GM23338 (cell line): ENCODE data around the gene STEAP3. TPM values are rescaled to one million over a fixed set of nuclear protein-coding genes. Genes with fewer than 3 reads are reported as not detected.

ENCODE experiments used
- ATAC-seq: fragments of 200-7000 bp; cut with Tn5 transposase; 3 replicates; pipeline ENCODE4 v1.9.1; 2020
- DNase-seq: peaks from one replicate; pipeline ENCODE4 v3.0.0-alpha.2; 2015; ENCODE audit warnings: low spot score
- H2AFZ ChIP-seq: fragments of 200-600 bp; sonication (generic); 2 replicates; pipeline ENCODE4 v1.8.0; 2016; ENCODE audit warnings: antibody characterized with exemption, mild to moderate bottlenecking, moderate library complexity
- H3F3A ChIP-seq: fragments of 200-600 bp; sonication (generic); replicated peaks from 2 replicates; pipeline ENCODE4 v1.8.0; 2017; ENCODE audit warnings: antibody characterized with exemption, mixed run types, low read depth
- H3K27ac ChIP-seq: fragments of 200-600 bp; sonication (generic); 2 replicates; pipeline ENCODE4 v1.6.1; 2016; ENCODE audit warnings: low read depth
- H3K27me3 ChIP-seq: fragments of 200-600 bp; sonication (generic); 2 replicates; pipeline ENCODE4 v1.8.0; 2016; ENCODE audit warnings: mild to moderate bottlenecking, mixed run types, moderate library complexity; ENCODE audit not compliant: insufficient read depth
- H3K36me3 ChIP-seq: fragments of 200-600 bp; sonication (generic); 2 replicates; pipeline ENCODE4 v1.8.0; 2016; ENCODE audit warnings: mild to moderate bottlenecking; ENCODE audit not compliant: insufficient read depth
- H3K4me1 ChIP-seq: fragments of 200-600 bp; sonication (generic); 2 replicates; pipeline ENCODE4 v1.8.0; 2016; ENCODE audit warnings: mild to moderate bottlenecking, moderate library complexity; ENCODE audit not compliant: insufficient read depth
- H3K4me2 ChIP-seq: fragments of 200-600 bp; sonication (generic); 2 replicates; pipeline ENCODE4 v1.7.1; 2017; ENCODE audit warnings: mixed run types
- H3K4me3 ChIP-seq: fragments of 200-600 bp; sonication (generic); 2 replicates; pipeline ENCODE4 v1.6.1; 2016; ENCODE audit warnings: mixed run types
- H3K79me2 ChIP-seq: fragments of 200-600 bp; sonication (generic); replicated peaks from 2 replicates; pipeline ENCODE4 v1.8.0; 2017; ENCODE audit warnings: mild to moderate bottlenecking; ENCODE audit not compliant: insufficient read depth
- H3K9me2 ChIP-seq: fragments of 200-600 bp; sonication (generic); 2 replicates; pipeline ENCODE4 v1.8.0; 2017; ENCODE audit not compliant: insufficient read depth
- H4K20me1 ChIP-seq: fragments of 200-600 bp; sonication (generic); replicated peaks from 2 replicates; pipeline ENCODE4 v1.8.0; 2017; ENCODE audit warnings: mild to moderate bottlenecking; ENCODE audit not compliant: insufficient read depth
- H3K27ac Mint-ChIP-seq: 2 replicates; pipeline ENCODE4 v1.8.0; 2020; ENCODE audit warnings: inconsistent platforms, mild to moderate bottlenecking, moderate library complexity, mixed read lengths
- H3K27me3 Mint-ChIP-seq: 3 replicates; pipeline ENCODE4 v1.8.0; 2022; ENCODE audit warnings: low read depth, mild to moderate bottlenecking, moderate library complexity, mixed read lengths, inconsistent platforms; ENCODE audit not compliant: insufficient read depth, poor library complexity
- H3K36me3 Mint-ChIP-seq: 3 replicates; pipeline ENCODE4 v1.8.0; 2021; ENCODE audit warnings: low read depth, mild to moderate bottlenecking, inconsistent platforms, moderate library complexity, mixed read lengths
- H3K4me1 Mint-ChIP-seq: 3 replicates; pipeline ENCODE4 v1.8.0; 2020; ENCODE audit warnings: mild to moderate bottlenecking, inconsistent platforms, mixed read lengths
- H3K4me3 Mint-ChIP-seq: 3 replicates; pipeline ENCODE4 v1.8.0; 2021; ENCODE audit warnings: moderate library complexity, mild to moderate bottlenecking, inconsistent platforms, mixed read lengths
- H3K9me3 Mint-ChIP-seq: 3 replicates; pipeline ENCODE4 v1.8.0; 2020; ENCODE audit warnings: moderate library complexity, mild to moderate bottlenecking, inconsistent platforms, mixed read lengths
- CREB1 ChIP-seq: fragments of 250-450 bp; sonication (Bioruptor Pico); IDR thresholded peaks from 2 replicates; pipeline ENCODE4 v1.5.0; 2020; ENCODE audit warnings: low read depth, mild to moderate bottlenecking, moderate library complexity
- CTCF ChIP-seq, 2 experiments: fragments of 200-600 bp in 1 of 2; sonication (generic) in 1 of 2; conservative IDR thresholded peaks; 2 replicates each; pipeline versions ENCODE4 v1.5.1 to v1.6.1; 2016 to 2017; ENCODE audit warnings: antibody characterized with exemption in 2 of 2, low read depth in 2 of 2, mild to moderate bottlenecking in 2 of 2, moderate library complexity in 1 of 2
- ETS1 ChIP-seq: IDR thresholded peaks from 2 replicates; pipeline ENCODE4 v1.6.1; 2016; ENCODE audit warnings: antibody characterized with exemption
- JUNB ChIP-seq: IDR thresholded peaks from one replicate; pipeline ENCODE4 v1.6.1; 2016; ENCODE audit warnings: antibody characterized with exemption; ENCODE audit not compliant: unreplicated experiment
- NANOG ChIP-seq: IDR thresholded peaks from 2 replicates; pipeline ENCODE4 v1.6.1; 2016; ENCODE audit warnings: antibody characterized with exemption, borderline replicate concordance
- POLR2AphosphoS5 ChIP-seq: IDR thresholded peaks from 2 replicates; pipeline ENCODE4 v1.6.1; 2016; ENCODE audit warnings: antibody characterized with exemption, low read depth
- REST ChIP-seq: IDR thresholded peaks from one replicate; pipeline ENCODE4 v1.6.1; 2018; ENCODE audit warnings: antibody characterized with exemption; ENCODE audit not compliant: unreplicated experiment
- ZNF462 ChIP-seq: fragments of 250-450 bp; sonication (Bioruptor Pico); IDR thresholded peaks from 2 replicates; pipeline ENCODE4 v1.5.0; 2020; ENCODE audit warnings: mild to moderate bottlenecking, moderate library complexity
- polyA plus RNA-seq: library from polyadenylated mRNA; unstranded; fragments of >200 nt; fragmentation: Nextera tagmentation; extraction: Ambion mirVana; gene quantifications from 2 replicates; pipeline ENCODE4 v1.2.1, GENCODE V29; 2016
- total RNA-seq: library from RNA; depleted of rRNA; stranded (reverse); fragments of >200 nt; shearing (Covaris generic); gene quantifications from 2 replicates; pipeline ENCODE4 v1.2.3, GENCODE V29; 2014

The STEAP3 gene
- total and polyA plus RNA-seq, 2 experiments from 2014 or later: 8.6 to 27.3 TPM

GRCh38 chr2:119305497-119306195 lies 82.0 kb downstream of the STEAP3 start (continued):
- TF ChIP-seq ZNF462 (CRISPR knock-in tag) (no peak), NANOG (no peak)

- no peaks in the 10 kb centered on the region for H3K9me3 Mint-ChIP-seq
- H3K36me3 Mint-ChIP-seq: no peaks in the 10 kb centered on the region
- no peak overlapping the region for H3K4me3 ChIP-seq
- no peaks in the 10 kb centered on the region for H3K79me2 ChIP-seq
- no peak overlapping the region for H2AFZ ChIP-seq
- H3K27ac Mint-ChIP-seq: no peak overlapping the region
- no peaks in the 10 kb centered on the region for H3K9me2 ChIP-seq
- peaks cover 4% of the 10 kb centered on the region for H3K27me3 Mint-ChIP-seq
- no peak for ATAC-seq
- no peaks in the 10 kb centered on the region for H3K36me3 ChIP-seq
- no peaks in the 10 kb centered on the region for H4K20me1 ChIP-seq
- no peak for DNase-seq
- H3K4me2 ChIP-seq: no peak overlapping the region
- H3K27me3 ChIP-seq: no peaks in the 10 kb centered on the region
- H3K4me1 Mint-ChIP-seq: peaks cover 52% of the 10 kb centered on the region
- no peak overlapping the region for H3K27ac ChIP-seq
- peaks cover 26% of the 10 kb centered on the region for H3K4me1 ChIP-seq
- no peak overlapping the region for H3K4me3 Mint-ChIP-seq
- no peaks in the 10 kb centered on the region for H3F3A ChIP-seq
- no peak for TF ChIP-seq ETS1
- no peak for TF ChIP-seq JUNB
- TF ChIP-seq REST: no peak
- TF ChIP-seq CTCF (conservative IDR thresholded peaks at IDR 0.05; ENCODE audit: low read depth in 2 of 2): no peak
- TF ChIP-seq CREB1 (CRISPR knock-in tag): no peak
- TF ChIP-seq NANOG: no peak
- no peak for TF ChIP-seq POLR2AphosphoS5
These were observed 82.6 kb downstream of the STEAP3 start for GRCh38 chr2:119306196-119306590.
